Stimulated activated CD4-positive, alpha-beta T cell treated with anti-CD3 and anti-CD28 coated beads, TNF-alpha, amount 100 ng/mL, for 4 hours (primary cell): ENCODE results near the gene EML2.
"Not testable (repeated sequence)": the region's sequence is repeated elsewhere in the genome, so short reads cannot be mapped to it uniquely, and the experiment has no call there.

Experiments used
- DNase-seq, 3 experiments: peaks; one replicate each; pipeline ENCODE4 v3.0.0-alpha.2; 2020; ENCODE audit warnings: low read depth in 3 of 3

The EML2 gene, protein sequence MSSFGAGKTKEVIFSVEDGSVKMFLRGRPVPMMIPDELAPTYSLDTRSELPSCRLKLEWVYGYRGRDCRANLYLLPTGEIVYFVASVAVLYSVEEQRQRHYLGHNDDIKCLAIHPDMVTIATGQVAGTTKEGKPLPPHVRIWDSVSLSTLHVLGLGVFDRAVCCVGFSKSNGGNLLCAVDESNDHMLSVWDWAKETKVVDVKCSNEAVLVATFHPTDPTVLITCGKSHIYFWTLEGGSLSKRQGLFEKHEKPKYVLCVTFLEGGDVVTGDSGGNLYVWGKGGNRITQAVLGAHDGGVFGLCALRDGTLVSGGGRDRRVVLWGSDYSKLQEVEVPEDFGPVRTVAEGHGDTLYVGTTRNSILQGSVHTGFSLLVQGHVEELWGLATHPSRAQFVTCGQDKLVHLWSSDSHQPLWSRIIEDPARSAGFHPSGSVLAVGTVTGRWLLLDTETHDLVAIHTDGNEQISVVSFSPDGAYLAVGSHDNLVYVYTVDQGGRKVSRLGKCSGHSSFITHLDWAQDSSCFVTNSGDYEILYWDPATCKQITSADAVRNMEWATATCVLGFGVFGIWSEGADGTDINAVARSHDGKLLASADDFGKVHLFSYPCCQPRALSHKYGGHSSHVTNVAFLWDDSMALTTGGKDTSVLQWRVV

DNA sequence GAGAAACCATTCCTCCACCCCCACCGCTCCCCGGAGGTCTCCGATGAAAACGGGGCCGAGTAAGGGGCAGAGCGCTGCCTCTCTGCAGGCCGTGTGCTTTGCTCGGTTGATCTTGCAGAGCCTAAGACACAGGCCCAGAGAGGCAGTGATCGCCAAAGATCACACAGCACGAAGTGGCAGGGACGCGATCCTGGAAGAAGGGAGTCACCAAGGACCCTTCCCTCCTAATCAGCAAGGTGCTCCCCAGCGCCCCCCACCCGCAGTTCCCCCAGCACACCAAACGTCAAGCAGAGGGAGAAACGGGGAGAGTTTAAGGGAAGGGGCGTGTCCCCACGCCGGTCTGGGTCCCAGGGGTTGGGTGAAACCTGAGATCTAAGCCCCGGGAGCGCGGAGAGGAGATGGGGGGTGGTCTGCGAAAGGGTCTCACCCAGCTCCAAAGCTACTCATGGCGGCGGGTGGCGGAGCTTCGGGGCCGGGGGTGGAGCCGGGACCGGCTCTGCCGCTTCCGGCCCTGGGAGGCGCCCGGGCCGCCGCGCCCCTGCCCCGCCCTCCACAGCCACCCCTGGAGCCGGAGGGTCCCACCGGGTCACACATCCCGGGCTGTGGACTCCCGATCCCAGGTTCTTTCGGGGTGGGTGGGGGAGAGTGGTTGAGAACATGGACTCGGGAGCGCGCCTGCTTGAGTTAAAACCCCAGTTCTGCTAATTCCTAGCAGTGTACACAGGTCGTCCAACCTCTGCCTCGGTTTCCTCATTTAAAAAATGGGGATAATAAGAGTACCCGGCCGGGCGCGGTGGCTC lies at the start of gene EML2:
EML2 (minus strand) TSS at position 468 of the 800 bp plus-strand sequence; CDS start at position 447, 21 bp downstream.
- DNase-seq, result peak in 2 of 3 experiments; percentile 25 to 28

DNA sequence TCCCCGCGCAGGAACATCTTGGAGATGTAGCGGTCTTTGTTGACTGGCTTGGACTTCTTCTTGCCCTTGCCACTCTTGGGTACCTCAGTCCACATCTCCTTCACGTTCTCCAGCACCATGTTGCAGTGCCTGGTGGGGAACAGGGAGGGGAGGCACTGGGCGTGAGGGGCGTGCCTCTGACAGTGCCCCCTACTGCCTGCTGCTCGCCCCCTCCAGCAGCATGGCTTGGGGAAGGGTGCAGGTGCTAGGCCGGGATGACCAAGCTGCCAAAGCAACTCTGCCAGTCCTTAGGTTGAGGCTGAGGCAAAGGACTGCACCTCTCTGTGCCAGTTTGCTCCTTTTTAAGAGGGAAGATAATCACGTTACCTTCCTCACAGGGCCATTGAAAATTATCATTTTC lies 48.4 kb upstream of the EML2 start:
- no peak for DNase-seq

DNA sequence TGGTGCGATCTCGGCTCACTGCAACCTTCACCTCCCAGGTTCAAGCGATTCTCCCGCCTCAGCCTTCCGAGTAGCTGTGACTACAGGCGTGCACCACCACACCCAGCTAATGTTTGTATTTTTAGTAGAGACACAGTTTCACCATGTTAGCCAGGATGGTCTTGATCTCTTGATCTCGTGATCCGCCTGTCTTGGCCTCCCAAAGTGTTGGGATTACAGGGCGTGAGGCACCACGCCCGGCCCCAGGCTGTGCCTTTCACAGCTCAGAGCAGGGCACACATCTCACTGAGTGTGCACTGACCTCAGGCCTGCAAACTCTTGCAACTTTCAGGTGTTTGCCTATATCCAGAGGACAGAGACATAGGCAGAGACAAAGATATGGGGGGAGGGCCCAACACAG lies 45.8 kb upstream of the EML2 start:
- not testable (repeated sequence) for DNase-seq

DNA sequence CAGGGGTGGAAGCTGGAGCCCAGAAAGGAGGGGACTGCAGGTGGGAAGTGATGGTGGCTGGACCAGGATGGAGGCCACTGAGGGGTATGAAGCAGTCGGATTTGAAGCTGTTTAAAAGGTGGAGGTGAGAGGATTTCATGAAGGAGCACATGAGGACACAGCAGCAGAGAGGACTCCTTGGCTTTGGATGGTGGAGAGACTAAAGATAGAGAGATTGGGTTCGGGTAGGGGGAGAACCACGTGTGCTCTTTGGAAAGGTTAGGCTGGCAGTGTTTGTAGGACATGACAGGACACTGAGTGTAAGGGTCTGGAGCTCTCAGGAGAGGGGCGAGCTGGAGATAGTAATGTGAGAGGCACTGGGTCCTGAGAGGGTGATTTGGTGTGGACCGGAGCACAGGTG lies 43.7 kb upstream of the EML2 start:
- no peak for DNase-seq

DNA sequence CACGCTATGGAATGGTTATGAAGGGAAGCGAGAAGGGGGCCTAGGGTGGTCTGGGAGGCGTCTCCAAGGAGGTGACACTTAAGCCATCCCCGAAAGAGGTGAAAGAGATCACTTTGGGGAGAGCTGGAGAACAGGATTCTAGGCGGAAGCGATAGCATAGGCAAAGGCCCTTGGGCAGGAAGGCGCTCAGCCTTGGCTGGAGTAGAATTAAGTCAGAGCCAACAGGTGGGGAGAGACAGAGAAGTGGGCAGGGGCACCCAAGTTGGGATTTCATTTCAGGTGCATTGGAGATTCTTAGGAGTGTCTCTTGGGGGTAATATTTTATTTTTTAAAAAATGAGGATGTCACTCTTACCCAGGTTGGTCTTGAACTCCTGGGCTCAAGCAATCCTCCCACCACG lies 42.9 kb upstream of the EML2 start:
- DNase-seq, result no peak

DNA sequence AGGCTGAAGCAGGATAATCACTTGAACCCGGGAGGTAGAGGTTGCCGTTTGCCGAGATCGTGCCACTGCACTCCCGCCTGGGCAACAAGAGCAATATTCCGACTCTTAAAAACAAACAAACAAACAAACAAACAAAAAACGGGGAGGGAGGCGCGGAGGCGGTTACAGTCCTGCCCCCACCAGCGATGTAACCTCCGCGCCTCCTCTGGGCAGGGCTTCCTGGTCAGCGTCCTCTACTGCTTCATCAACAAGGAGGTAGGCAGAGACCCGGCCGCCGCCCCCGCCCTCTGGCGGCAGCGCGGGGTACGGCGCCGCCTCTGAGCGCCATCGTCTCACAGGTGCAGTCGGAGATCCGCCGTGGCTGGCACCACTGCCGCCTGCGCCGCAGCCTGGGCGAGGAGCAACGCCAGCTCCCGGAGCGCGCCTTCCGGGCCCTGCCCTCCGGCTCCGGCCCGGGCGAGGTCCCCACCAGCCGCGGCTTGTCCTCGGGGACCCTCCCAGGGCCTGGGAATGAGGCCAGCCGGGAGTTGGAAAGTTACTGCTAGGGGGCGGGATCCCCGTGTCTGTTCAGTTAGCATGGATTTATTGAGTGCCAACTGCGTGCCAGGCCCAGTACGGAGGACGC lies 42.3 kb upstream of the EML2 start:
- peak; percentile 69 to 73 (median 73) for DNase-seq

DNA sequence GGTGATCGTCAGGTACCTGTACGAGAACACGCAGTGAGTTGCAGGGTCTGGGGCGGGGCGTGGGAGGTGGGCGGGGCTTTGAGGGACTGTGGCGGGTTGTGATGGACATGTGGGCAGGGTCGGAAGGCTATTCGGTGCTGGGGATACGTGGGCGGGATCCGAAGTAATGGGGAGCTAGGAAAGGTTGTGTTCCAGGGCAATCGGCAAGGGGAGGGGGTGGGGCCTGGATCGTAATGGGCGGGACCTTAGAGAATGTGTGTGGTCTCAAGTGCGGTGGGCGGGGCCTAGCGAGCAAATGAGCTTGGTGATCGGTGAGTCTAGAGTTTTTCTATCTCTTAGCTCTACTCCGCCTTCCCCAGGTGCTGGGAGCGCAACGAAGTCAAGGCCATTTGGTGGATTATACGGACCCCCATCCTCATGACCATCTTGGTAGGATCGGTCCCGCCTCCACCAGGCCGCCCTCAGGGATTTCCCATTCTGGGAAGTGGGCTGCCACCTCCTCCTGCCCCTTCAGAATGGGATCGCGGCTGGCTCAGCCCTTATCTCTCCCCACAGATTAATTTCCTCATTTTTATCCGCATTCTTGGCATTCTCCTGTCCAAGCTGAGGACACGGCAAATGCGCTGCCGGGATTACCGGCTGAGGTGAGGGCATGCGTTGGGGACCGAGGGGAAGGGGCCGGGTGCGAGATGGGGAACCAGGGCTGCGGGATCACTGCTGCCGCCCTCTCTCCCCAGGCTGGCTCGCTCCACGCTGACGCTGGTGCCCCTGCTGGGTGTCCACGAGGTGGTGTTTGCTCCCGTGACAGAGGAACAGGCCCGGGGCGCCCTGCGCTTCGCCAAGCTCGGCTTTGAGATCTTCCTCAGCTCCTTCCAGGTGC lies 38.4 kb upstream of the EML2 start:
- DNase-seq, result peak; percentile 62 to 80 (median 78)

DNA sequence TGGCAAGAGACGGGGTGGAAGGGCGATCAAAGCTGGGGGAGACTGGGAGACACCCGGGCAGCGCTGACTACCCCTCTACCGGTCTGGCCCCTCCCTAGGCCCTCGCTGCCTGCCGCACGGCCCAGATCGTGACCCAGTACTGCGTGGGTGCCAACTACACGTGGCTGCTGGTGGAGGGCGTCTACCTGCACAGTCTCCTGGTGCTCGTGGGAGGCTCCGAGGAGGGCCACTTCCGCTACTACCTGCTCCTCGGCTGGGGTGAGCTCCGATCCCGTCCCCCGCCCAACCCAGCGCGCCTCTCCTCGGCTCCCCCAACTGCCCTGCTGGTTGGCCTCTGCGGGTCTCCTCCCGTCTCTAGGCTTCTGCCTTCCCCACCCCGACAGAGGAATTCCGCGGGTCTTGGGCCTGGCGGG lies 37.7 kb upstream of the EML2 start:
- peak; percentile 35 to 73 (median 66) for DNase-seq

DNA sequence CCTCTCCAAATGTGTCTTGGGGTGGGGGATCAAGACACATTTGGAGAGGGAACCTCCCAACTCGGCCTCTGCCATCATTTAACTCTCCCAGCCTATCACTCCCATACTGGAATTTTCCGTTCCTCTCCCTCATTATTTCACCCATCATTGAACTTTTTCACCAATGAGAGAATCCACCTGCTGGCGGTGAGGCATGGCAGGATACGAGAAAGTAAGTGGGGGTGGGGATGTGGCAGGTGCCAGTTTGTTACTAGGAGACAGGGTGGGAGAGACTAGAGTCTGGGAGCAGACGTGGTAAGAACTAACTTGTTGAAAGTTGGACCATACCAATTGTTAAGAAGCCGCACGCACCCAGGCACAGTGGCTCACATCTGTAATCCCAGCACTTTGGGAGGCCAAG lies 35.7 kb upstream of the EML2 start:
- DNase-seq, result no peak

DNA sequence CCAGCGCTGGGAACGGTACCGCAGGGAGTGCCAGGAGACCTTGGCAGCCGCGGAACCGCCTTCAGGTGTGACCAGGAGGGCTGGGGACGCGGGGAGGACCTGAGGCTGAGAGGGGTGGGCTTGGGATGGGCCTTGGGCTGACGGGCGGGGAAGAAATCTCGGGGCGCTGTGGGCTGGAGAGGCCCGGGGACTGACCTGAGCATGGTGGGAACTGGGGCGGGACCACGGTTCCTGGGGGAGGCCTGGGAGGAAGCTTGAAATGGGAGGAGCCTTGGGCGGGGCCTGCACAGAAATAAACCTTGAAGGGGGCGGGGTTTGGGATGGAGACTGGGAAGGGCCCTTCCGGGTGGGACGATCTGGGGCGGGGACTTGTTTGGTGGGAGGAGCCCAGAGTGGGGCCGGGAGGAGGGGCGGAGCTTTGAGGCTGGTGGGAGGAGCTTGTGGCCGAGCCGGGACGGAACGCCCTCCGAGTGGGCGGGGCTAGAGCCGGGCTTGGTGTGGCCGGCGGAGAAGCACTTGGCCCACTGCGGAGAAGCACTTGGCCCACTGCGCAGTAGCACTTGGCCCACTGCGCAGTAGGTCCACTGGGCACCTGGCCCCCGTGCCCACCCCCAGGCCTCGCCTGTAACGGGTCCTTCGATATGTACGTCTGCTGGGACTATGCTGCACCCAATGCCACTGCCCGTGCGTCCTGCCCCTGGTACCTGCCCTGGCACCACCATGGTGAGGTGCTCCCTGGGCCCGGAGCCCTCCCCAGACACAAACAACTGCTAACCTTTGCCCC lies 31.7 kb upstream of the EML2 start:
- DNase-seq, result no peak

DNA sequence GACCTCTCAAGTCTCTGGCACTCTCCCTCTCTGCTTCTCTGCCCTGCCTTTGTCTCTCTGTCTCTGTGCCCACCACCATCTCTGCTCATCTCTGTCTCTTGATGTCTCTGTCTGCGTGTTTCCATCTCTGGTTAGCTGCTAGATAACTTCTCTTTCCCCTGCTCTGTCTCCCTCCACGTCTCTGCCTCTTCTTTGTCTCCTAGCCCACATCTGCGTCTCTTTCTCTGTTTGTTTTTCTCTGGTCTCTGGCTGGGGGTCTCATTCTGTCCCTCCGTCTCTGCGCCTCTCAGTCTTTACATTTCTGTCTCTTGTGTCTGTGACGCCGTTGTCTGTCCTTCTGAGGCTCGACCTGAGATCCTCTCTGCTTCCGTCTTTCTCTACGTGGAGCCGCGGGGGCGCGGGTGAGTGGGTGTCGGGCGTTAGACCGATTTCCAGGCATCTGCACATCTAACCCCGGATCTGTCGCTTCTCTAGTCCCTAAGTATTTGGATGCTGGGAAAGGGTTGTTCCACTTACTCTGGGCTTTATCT lies 29.2 kb upstream of the EML2 start:
- DNase-seq, result peak in 1 of 3 experiments; percentile 44

DNA sequence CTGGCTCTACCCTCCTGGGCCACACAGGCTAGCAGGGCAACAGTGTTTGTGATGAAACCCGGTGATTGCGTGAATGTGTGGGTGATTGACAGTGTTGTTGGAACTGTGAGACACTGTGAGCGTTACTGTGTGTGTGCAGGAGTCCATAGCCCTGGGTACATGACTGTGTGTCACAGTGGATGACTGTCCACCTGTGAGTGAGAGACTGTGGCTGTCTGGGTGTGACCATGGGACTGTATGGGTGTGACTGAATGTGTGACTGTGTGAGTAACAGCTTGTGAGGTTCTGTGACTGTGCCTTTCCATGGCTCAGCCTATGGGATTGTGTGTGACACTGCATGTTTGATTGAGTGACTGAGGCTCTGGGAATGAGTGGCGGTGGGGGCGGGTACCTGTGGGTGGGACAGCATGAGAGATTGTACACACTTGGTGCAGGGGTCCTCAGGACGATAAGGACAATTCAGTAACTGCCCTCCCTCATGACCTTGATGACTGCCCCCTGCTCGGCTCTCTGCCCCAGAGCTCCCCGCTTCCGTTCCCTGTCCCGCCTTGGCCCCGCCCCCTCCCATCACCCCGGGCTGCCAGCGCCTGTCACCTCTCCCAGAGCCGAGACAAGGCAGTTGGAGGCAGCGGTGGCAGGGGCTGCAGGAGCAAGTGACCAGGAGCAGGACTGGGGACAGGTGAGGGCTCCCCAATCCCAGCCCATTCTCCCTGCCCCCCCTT lies 28.6 kb upstream of the EML2 start, which contains the start of gene GIPR:
GIPR (plus strand) TSS at position 602 of the 722 bp plus-strand sequence. CDS start 1,300 bp downstream, outside the sequence.
- peak in 1 of 3 experiments; percentile 39 for DNase-seq

DNA sequence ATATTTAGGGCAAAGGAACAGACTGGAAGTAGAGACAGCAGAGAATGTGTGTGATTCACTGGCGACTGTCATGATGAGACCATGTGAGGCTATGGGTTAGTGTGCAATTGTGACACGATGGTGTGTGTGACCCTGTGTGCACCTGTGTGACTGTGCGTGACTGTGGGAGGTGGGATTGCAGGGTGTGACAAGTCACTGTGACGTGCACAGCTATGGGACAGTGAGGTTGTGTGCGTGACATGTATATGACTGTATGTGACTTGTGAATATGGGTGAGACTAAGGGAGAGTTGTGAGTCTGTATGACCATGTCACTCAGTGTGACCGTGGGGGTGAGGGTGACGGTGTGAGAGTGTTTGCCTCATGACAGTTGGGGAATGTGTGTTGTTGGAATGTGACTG lies 25.4 kb upstream of the EML2 start:
- DNase-seq, result no peak

DNA sequence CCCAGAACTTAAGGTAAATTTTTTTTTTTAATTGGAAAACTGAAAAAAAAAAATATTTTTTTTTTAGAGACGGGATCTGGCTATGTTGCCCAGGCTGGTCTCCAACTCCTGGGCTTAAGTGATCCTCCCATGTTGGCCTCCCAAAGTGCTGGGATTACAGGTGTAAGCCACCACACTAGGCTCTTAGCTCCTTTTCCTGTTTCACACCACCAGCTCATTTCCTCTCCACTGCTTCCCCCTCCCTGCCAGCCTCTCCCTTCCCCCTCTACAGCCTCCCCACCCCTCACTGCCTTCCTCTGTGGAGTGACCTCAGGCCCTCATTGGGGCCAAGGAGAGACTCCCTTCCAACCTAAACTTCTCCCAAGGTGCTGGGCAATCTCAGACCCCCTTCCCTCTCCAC lies 24.6 kb upstream of the EML2 start:
- DNase-seq, result no peak

DNA sequence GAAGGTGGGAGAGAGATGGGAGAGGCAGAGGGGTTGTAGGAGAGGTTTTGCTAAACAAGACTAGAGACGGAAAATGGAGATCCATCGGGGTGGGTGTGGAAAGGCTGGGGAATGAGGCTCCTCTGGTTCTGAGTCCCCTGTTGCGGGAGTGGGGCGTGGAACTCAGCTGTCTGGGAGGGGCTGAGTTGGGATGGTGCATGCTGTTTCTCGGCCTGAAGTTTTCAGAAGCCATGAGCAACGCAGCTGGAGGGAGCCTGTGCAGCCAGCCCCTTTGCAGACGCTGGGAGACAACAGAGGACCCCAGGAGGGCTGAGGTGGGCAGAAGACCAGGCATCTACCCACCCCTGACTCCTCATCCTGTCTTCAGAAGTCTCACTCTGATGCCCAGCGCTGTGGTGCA lies 21.4 kb upstream of the EML2 start:
- no peak for DNase-seq

DNA sequence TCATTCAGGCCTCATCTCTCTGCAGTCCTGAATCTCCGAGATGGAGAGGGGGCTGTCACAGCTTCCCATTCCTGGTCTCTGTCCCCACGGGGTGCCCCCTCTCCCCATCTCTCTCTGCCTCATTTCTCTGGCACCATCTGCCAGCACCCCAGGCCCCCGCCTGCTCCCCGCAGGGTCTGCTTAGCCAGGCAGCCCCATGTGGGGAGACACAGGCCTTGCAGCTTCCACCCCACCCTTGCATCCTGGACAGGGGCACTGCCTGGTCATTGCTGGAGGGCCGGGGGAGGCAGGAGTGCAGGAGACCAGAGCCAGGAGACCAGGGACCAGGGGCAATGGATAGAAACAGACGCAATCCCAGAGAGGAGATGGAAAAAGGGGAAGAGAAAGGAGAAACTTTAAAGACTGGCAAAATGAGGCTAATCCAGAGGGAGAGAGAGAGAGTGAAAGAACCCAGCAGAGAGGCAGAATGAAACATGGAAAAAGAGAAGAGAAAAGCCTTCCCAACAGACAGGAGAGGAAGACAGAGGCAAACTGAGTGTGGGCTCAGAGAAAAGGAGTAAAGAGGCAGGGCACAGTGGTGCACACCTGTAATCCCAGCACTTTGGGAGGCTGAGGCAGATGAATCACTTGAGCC lies 20.0 kb upstream of the EML2 start:
- no peak for DNase-seq

DNA sequence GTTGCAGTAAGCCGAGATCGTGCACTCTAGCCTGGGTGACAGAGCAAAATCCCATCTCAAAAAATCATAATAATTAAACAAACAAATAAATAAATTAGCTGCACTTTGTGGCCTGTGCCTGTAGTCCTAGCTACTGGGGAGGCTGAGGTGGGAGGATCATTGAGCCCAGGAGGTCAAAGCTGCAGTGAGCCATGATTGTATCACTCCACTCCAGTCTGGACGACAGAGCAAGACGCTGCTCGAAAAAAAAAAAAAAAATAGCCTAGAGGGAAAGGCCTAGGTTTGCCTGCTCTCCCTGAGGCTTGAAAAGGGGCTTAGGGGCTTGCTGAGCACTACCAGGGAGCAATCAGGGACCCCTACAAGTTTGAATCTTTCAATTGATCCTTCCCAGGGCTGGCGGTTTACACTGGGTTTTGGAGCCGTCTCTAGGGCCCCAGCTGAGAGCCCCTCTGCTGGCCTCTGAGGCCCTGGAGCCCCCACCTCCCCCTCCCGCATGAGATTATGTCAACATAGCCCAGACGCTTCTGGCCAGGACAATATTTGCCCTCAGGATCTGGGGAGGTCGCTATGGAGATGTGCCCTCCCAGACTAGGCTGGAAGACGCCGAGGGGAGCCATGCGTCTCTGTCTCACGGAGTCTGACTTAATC lies 18.4 kb upstream of the EML2 start:
- DNase-seq, result no peak

DNA sequence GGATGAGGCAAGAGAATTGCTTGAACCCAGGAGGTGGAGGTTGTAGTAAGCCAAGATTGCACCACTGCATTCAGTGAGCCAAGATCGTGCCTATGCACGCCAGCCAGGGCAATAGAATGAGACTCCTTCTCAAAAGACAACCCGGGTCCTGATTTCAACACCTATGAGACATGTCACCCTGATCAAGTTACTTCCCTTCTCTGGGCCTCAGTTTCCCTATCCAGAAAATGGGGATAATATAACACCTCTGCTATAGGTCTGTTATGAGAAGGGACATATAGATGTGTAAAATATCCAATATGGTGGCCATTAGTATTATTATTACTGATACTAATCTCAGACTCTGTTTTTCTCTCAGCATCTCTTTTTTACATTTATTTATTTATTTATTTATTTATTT lies 15.9 kb upstream of the EML2 start:
- no peak for DNase-seq
